AG08395 (cell line): Measurements from ENCODE around the gene GINM1.

Experiments
- DNase-seq: peaks from one replicate; pipeline ENCODE4 v3.0.0; 2012; ENCODE audit warnings: mixed read lengths, low spot score

The GINM1 gene

DNA sequence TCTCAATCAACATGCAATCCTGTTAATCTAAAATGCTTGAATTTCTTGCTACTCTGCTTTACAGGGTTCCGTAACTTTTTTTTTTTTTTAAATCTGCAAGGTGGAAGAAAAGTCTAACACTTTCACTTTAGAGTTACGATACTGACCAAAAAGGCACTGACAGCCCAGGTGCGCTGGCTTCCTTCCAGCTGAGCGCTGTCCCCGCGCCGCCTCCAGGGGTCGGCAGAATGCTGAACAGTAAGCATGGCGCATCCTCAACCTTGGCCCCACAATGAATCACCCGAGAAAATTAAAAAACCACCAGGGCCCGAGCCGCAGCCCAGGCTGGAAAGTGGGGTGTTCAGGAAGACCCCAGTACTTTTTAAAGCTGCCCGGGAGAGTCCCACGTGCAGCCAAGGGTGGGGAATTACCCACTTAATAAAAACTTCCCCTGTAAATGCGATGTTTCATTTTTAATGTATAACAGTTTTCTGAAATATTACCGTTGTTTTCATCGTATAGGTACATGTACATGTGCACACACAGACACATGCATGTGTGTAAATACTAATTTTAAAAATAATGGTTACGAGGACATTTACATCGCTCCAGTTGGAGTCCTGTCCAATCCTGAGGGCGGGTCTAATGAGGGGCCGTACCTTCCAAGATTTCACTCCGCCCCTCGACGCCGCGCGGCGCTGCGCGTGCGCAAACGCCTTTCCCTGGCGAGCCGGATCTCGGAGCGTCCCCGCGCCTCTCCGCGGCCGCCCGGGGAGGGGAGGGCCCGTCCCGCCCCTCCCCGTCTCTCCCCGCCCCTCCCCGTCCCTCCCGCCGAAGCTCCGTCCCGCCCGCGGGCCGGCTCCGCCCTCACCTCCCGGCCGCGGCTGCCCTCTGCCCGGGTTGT lies at the start of gene GINM1:
Gene GINM1, plus strand, starts transcription at position 849 of the 883 bp plus-strand sequence. CDS start 40 bp downstream, outside the sequence.
- DNase-seq: peak; percentile 99

DNA sequence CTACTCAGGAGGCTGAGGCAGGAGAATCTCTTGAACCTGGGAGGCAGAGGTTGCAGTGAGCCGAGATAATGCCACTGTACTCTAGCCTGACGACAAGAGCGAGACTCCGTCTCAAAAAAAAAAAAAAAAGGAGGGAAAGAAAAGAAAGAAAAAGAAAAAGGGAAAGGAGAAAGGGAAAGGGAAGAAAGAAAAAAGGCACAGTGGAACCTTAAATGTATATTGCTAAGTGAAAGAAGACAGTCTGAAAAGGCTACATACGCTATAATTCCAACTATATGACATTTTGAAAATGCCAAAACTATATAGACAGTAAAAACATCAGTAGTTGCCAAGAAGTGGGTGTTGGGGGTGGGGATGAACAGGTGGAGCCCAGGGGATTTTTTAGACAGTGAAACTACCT lies 36.5 kb upstream of the GINM1 start:
- no peak for DNase-seq

- DNase-seq: no peak
These were observed 31.4 kb upstream of the GINM1 start for GRCh38 chr6:149534742-149535141.

DNA sequence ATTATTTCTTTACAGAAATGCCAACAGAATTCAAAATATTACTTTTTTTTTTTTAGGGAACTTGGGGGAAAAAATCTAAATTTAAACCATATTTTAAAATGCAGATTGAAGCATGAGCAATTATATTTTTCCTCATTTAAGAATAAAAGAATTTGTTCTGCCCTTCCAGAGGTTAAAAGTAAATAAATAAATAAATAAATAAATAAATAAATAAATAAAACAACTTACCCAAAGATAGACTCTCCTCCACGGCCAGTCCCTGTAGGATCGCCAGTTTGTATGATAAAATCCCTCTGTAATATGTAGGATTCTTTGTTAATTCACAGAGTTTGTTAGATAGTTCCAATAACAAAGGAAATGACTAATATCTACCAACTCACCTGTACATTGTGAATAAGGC lies 25.0 kb upstream of the GINM1 start:
- DNase-seq: no peak

- DNase-seq: no peak
These were observed 21.4 kb upstream of the GINM1 start for GRCh38 chr6:149544646-149545257.

GRCh38 chr6:149545258-149545753 lies 20.9 kb upstream of the GINM1 start:
- peak; percentile 64 for DNase-seq

DNA sequence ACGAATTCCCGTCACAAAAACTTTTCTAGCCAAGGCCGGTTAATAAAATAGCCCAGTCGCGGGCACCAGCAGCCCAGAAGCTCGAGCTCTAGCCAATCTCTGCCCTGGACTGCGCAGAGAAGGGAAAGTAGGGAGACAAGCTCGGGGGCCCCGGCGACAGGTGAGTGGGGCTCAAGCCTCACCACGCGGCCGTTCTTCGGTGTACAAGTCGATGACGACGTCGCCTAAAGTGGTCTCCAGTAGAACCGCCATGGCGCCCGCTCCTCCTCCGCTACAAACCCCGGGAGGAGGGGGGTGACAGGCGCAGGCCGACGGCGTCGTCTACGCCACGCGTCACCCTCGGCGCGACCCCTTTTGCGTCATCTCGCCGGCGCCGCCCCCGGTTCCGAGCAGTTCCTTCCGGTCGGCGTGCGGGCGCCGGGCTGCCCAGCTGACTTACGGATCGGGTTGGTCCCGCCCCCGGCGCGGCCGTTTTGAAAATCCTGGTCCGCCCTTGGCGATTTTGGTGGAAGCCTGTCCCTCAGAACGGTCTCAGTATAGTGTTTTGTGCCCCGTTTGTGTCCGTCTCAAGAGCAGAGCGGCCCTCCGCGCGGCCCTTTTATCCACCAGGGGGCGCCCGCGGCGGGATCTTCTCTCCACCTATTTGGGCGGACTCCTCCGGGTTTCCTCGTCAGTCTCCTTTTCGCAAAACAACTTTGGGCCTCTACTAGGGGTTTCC lies 20.3 kb upstream of the GINM1 start, which contains the start of gene PPIL4:
Gene PPIL4, minus strand, starts transcription at position 290 of the 718 bp plus-strand sequence. Its CDS starts 38 bp downstream, at position 252.
- DNase-seq: peak; percentile 94

- DNase-seq: no peak
These were observed 14.3 kb upstream of the GINM1 start for GRCh38 chr6:149551920-149552319.

DNA sequence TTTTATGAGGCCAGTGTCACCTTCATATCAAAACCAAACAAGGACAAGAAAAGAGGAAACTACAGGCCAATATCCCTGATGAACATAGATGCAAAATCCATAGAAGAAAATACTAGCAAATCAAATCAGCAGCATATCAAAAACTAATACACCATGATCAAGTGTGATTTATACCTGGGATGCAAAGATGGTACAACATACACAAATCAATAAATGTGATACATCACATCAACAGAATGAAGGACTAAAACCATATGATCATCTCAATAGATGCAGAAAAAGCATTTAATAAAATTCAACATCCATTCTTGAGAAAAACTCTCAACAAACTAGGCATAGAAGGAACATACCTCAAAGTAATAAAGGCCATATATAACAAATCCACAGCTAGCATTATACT lies 8.1 kb upstream of the GINM1 start:
- no peak for DNase-seq

DNA sequence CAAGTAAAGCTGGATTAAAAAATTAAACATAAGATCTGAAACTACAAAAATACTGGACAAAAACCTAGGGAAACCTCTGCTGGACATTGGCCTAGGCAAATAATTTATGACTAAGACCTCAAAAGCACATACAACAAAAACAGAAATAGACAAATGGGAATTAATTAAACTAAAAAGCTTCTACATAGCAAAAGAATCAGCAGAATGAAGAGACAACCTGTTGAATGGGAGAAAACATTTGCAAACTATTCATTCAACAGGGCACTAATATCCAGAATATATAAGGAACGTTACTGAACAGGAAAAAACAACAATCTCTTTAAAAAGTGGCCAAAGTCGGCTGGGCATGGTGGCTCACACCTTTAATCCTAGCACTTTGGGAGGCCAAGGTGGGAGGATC lies 6.8 kb upstream of the GINM1 start:
- DNase-seq: no peak

- DNase-seq: no peak
These were observed 5.4 kb upstream of the GINM1 start for GRCh38 chr6:149560736-149561135.

GRCh38 chr6:149563203-149563927 lies 2.8 kb upstream of the GINM1 start:
- DNase-seq: peak; percentile 85

GRCh38 chr6:149563928-149564325 lies 2.2 kb upstream of the GINM1 start:
- no peak for DNase-seq

GRCh38 chr6:149566410-149567193 lies 427 bp downstream of the GINM1 start:
- DNase-seq: peak; percentile 37

DNA sequence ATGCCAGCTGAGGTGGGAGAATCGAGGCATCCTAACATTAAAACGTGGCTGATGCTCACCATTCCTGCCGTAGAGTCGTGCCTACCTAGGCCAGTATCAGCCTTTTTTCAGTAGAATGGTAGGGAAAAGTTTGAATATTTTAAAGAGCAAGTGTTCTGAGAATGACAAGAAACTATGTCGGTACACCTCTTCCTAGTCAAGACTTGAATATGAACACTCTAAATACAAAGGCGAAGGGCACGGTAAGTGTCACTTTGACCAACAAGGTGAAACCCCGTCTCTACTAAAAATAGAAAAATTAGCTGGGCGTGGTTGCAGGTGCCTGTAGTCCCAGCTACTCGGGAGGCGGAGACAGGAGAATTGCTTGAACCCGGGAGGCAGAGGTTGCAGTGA lies 1.0 kb downstream of the GINM1 start:
- no peak for DNase-seq

- DNase-seq: no peak
These were observed 1.9 kb downstream of the GINM1 start for GRCh38 chr6:149567945-149568585.

DNA sequence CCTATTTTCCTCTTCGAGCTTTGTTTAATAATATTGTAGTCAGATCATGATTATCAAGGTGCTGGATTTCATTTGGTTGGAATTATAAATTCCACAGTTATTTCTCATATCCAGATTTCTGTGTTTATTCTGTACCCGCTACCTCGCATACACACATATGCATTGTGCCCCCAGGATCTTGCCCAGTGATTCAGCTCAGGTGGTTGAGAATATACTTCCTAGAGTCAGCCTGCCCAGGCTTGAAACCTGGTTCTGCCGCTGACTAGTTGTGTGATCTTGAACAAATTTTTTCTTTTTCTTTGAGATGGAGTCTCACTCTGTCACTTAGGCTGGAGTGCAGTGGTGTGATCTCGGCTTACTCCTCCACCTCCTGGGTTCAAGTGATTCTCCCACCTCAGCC lies 14.7 kb downstream of the GINM1 start:
- DNase-seq: no peak

DNA sequence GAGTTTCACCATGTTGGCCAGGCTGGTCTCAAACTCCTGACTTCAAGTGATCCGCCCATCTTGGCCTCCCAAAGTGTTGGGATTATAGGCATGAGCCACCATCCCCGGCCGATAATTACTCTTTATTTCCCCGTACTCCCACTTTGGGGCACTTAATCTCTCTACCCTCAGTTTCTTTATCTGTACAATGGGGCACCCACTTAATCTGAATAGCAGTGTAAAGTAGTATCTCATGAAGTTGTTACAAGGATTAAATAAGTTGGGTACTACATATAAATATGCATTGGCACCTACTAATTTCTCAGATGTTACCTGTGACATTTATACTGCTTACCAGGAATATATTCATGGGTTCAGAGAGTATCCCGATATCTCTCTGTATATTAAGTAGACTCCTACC lies 15.2 kb downstream of the GINM1 start:
- no peak for DNase-seq

DNA sequence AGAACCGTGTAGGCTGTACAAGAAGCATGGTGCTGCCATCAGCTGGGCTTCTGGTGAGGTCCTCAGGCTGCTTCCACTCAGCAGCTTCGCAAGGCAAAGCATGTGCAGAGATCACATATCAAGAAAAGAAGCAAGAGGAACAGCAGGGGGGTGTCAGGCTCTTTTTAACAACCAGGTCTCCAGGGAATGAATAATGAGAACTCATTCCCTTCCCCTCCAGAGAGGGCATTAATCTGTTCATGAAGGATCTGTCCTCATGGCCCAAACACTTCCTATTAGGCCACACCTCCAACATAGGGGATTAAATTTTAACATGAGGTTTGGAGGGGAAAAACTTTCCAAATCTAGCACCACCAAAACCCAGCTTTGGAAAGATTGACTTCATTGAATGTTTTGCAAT lies 20.0 kb downstream of the GINM1 start:
- no peak for DNase-seq

- DNase-seq: no peak
These were observed 26.8 kb downstream of the GINM1 start for GRCh38 chr6:149592983-149593382.

GRCh38 chr6:149593408-149593807 lies 27.2 kb downstream of the GINM1 start:
- no peak for DNase-seq
